ENCODE data around the gene USH1C. TPM values are rescaled to one million over a fixed set of nuclear protein-coding genes. Genes with fewer than 3 reads are reported as not detected.

The USH1C gene
- total and polyA plus RNA-seq, 9 of the 15 experiments (the other 6 are each of a cell fraction or from before 2014, with no cell fraction given): 0.04 TPM; not detected in 8

DNA sequence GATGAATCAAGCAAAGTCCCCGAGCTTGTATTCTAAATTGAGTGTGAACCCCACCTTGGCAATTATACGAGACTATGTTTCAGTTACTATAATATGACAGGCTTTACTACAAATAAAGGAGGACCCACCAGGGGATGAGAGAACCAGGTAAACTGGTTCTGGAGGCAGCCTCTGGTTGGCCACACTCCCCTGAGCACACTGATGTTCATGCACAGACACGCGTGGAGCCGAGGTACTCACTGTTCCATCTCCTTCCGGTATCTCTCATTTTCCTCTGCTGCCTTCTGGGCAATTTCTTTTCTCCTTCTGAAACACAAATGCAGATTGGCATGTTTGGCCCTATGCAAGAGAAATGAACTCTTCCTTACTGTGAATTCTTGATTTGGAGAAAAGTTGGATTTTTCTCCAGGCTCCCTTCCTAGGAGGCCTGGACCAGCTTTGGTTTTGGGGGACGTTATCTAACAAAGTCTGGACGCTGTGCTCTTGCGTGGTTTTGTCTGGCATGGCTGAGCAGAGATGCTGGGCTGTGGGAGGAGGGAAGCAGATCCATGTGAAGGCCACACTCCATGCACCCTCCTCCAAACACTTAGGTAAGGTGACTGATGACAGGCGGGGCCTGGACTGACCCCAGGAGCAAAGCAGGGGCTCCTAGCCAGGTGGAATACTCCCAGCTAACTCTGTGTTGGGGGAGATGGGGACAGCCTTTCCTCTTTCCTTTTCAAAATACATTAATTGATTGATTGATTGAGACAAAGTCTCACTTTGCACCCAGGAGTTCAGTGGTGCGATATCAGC, 22.9 kb downstream of the USH1C start:
- no TSS peak for BruUV-seq (replicated peaks)
- H3K27ac ChIP-seq (ENCODE audit: extremely low read depth, low read depth, low read length): no peak overlapping the region
- no peak overlapping the region for H3K4me2 ChIP-seq (ENCODE audit: insufficient read depth, low read length)
- H3K79me2 ChIP-seq (ENCODE audit: control insufficient read depth, insufficient read depth, low read length): no peaks in the 10 kb centered on the region
- CTCF ChIA-PET (ENCODE audit: low intra/inter-chr PET ratio): interaction anchor here (0.6 kb wide), 1 partner anchor 134 kb away, joined by 3 read pairs; no protein-coding TSS in a partner anchor
- TF ChIP-seq ZNF174 (CRISPR knock-in tag; IDR thresholded peaks at IDR 0.05): no peak
- TF ChIP-seq, protein P1, sequence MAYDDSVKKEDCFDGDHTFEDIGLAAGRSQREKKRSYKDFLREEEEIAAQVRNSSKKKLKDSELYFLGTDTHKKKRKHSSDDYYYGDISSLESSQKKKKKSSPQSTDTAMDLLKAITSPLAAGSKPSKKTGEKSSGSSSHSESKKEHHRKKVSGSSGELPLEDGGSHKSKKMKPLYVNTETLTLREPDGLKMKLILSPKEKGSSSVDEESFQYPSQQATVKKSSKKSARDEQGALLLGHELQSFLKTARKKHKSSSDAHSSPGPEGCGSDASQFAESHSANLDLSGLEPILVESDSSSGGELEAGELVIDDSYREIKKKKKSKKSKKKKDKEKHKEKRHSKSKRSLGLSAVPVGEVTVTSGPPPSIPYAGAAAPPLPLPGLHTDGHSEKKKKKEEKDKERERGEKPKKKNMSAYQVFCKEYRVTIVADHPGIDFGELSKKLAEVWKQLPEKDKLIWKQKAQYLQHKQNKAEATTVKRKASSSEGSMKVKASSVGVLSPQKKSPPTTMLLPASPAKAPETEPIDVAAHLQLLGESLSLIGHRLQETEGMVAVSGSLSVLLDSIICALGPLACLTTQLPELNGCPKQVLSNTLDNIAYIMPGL (CRISPR knock-in tag; IDR thresholded peaks at IDR 0.05): no peak
- TF ChIP-seq RB1 (IDR thresholded peaks at IDR 0.05; ENCODE audit: low read depth): no peak
- TF ChIP-seq TCF7 (IDR thresholded peaks at IDR 0.05; ENCODE audit: borderline replicate concordance): no peak
- no peak for TF ChIP-seq NONO (IDR thresholded peaks at IDR 0.05; ENCODE audit: low read depth in 2 of 2, low read length in 1 of 2)
- TF ChIP-seq TAF7 (tag; IDR thresholded peaks at IDR 0.05): no peak
- TF ChIP-seq CGGBP1 (CRISPR knock-in tag; IDR thresholded peaks at IDR 0.05): no peak
- no peak for TF ChIP-seq E2F3 (CRISPR knock-in tag; IDR thresholded peaks at IDR 0.05)
- TF ChIP-seq ARID2 (IDR thresholded peaks at IDR 0.05): no peak
- no peak for TF ChIP-seq MXI1 (IDR thresholded peaks at IDR 0.05; ENCODE audit: low read depth, low read length)
- TF ChIP-seq ESRRA (IDR thresholded peaks at IDR 0.05; ENCODE audit: borderline replicate concordance, low read depth): no peak
- no peak for TF ChIP-seq CHAMP1 (IDR thresholded peaks at IDR 0.05)
- TF ChIP-seq ZNF3 (CRISPR knock-in tag; IDR thresholded peaks at IDR 0.05): no peak
- H3K9me1 ChIP-seq (ENCODE audit: control insufficient read depth, insufficient read depth, low read length): no peaks in the 10 kb centered on the region
- POLR2A ChIA-PET: interaction anchor here (0.6 to 1.0 kb wide), 3 partner anchors 10 to 116 kb away, joined by 3 to 4 read pairs (median 3); no protein-coding TSS in a partner anchor
- H3K36me3 ChIP-seq (ENCODE audit: control insufficient read depth, insufficient read depth, low read length): no peaks in the 10 kb centered on the region
- ATAC-seq: no peak
- H3K4me1 ChIP-seq (replicated peaks in 1 of 2; ENCODE audit: control insufficient read depth in 2 of 2, insufficient read depth in 2 of 2, low read length in 2 of 2): no peaks in the 10 kb centered on the region
- H3K27me3 ChIP-seq (ENCODE audit: control insufficient read depth in 2 of 2, insufficient read depth in 2 of 2, low read length in 2 of 2): peaks cover 16 to 78% of the 10 kb centered on the region in 2 experiments; a peak in 4 of 5 replicates
- in situ Hi-C loops (cut with MboI) (loop anchor here (10.0 kb wide), 2 partner anchors 127 to 287 kb away; no protein-coding TSS in a partner anchor), intact Hi-C loops (cut with micrococcal nuclease) (no loop called here)
- no peak overlapping the region for H3K9ac ChIP-seq (ENCODE audit: insufficient read depth in 1 of 2, low read depth in 2 of 2, low read length in 2 of 2)
- H2AFZ ChIP-seq (ENCODE audit: low read depth, low read length): no peak overlapping the region
- no peak for DNase-seq (ENCODE audit: extremely low read depth in 1 of 4, low spot score in 3 of 4)
- FAIRE-seq: no peak
- H3K4me3 ChIP-seq: no peak overlapping the region
- no peaks in the 10 kb centered on the region for H3K9me3 ChIP-seq (replicated peaks; ENCODE audit: control insufficient read depth, insufficient read depth, low read depth, low read length)
- H4K20me1 ChIP-seq (replicated peaks; ENCODE audit: control insufficient read depth, insufficient read depth, low read length): peaks cover 3% of the 10 kb centered on the region; the same call in 1 of the 2 replicates
- WGBS (ENCODE audit: insufficient coverage, low coverage, missing lambda C conversion rate): 1% methylated on average over 10 of the region's 11 CpGs
